HepG2 (cell line): ENCODE data around the gene TMEM269.

ENCODE experiments used
- ATF1 ChIP-seq: IDR thresholded peaks from 2 replicates; pipeline ENCODE4 v1.6.1; 2016; ENCODE audit warnings: mild to moderate bottlenecking, control low read depth
- KDM1A ChIP-seq: IDR thresholded peaks from 2 replicates; pipeline ENCODE4 v1.6.1; 2016; ENCODE audit warnings: missing compliant biosample characterization
- POLR2A ChIP-seq, 2 experiments: IDR thresholded peaks; 2 replicates each; pipeline ENCODE4 v1.6.1; 2011; ENCODE audit warnings: low read depth in 2 of 2, low read length in 2 of 2, mild to moderate bottlenecking in 1 of 2, moderate library complexity in 1 of 2; ENCODE audit not compliant: insufficient read depth in 1 of 2
- ZBTB21 ChIP-seq: sonication (generic); formaldehyde crosslinking; IDR thresholded peaks from 2 replicates; pipeline ENCODE4 v1.4.0; 2020; ENCODE audit warnings: missing genetic modification reagents
- ZNF337 ChIP-seq: sonication (generic); formaldehyde crosslinking; IDR thresholded peaks from 2 replicates; pipeline ENCODE4 v1.5.1; 2020; ENCODE audit warnings: missing genetic modification reagents, low read depth, mild to moderate bottlenecking, borderline replicate concordance
- TF ChIP-seq, protein P1 (sequence below): sonication (generic); formaldehyde crosslinking; IDR thresholded peaks from 2 replicates; pipeline ENCODE4 v1.4.0; 2020; ENCODE audit warnings: missing genetic modification reagents, low read depth, mild to moderate bottlenecking, borderline replicate concordance
- TF ChIP-seq, protein P2 (sequence below): sonication (generic); formaldehyde crosslinking; IDR thresholded peaks from 2 replicates; pipeline ENCODE4 v1.5.0; 2020; ENCODE audit warnings: mild to moderate bottlenecking, missing genetic modification reagents, moderate library complexity
- TF ChIP-seq, protein P3 (sequence below): sonication (generic); formaldehyde crosslinking; IDR thresholded peaks from 2 replicates; pipeline ENCODE4 v1.4.0; 2020; ENCODE audit warnings: missing genetic modification reagents

DNA sequence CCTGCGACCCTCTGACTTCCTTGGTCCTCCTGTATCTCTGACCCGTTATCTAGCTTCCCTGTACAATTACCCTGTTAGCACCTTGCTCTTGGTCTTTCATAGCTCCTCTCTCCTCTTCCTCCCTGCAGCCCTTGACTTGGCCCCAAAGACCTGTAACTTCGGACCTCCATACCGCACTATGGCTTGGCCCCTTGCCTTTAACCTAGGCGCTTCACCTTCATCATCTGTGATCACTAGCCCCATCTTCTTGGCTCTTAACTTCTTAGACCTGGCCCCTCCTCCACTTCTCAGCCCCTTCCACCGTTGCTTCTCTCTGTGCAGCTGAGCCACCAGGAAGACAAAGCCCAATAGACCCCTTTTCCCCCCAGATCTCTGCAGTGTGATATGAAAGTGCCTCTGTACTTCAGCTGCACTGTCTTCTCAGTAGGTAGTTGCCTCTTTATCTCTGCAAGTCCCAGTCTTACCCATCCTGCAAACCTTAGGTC is 62.4 kb downstream of the TMEM269 start:
- TF ChIP-seq, protein P1, sequence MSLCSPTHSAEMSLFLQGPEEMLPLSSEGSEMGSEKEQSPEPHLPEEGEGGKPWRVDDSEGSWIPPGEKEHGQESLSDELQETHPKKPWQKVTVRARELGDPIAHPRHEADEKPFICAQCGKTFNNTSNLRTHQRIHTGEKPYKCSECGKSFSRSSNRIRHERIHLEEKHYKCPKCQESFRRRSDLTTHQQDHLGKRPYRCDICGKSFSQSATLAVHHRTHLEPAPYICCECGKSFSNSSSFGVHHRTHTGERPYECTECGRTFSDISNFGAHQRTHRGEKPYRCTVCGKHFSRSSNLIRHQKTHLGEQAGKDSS (CRISPR knock-in tag), result no peak
- TF ChIP-seq, protein P2, sequence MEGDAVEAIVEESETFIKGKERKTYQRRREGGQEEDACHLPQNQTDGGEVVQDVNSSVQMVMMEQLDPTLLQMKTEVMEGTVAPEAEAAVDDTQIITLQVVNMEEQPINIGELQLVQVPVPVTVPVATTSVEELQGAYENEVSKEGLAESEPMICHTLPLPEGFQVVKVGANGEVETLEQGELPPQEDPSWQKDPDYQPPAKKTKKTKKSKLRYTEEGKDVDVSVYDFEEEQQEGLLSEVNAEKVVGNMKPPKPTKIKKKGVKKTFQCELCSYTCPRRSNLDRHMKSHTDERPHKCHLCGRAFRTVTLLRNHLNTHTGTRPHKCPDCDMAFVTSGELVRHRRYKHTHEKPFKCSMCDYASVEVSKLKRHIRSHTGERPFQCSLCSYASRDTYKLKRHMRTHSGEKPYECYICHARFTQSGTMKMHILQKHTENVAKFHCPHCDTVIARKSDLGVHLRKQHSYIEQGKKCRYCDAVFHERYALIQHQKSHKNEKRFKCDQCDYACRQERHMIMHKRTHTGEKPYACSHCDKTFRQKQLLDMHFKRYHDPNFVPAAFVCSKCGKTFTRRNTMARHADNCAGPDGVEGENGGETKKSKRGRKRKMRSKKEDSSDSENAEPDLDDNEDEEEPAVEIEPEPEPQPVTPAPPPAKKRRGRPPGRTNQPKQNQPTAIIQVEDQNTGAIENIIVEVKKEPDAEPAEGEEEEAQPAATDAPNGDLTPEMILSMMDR (CRISPR knock-in tag), result no peak
- TF ChIP-seq ATF1 (no peak), ZBTB21 (CRISPR knock-in tag) (no peak), POLR2A (IDR thresholded peaks at IDR 0.05; ENCODE audit: insufficient read depth in 1 of 2, low read depth in 2 of 2, low read length in 2 of 2) (no peak), ZNF337 (no peak), KDM1A (CRISPR knock-in tag) (no peak)
- TF ChIP-seq, protein P3, sequence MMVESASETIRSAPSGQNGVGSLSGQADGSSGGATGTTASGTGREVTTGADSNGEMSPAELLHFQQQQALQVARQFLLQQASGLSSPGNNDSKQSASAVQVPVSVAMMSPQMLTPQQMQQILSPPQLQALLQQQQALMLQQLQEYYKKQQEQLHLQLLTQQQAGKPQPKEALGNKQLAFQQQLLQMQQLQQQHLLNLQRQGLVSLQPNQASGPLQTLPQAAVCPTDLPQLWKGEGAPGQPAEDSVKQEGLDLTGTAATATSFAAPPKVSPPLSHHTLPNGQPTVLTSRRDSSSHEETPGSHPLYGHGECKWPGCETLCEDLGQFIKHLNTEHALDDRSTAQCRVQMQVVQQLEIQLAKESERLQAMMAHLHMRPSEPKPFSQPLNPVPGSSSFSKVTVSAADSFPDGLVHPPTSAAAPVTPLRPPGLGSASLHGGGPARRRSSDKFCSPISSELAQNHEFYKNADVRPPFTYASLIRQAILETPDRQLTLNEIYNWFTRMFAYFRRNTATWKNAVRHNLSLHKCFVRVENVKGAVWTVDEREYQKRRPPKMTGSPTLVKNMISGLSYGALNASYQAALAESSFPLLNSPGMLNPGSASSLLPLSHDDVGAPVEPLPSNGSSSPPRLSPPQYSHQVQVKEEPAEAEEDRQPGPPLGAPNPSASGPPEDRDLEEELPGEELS (CRISPR knock-in tag), result no peak
